ENCODE results near the gene BPIFB3. TPM values are rescaled to one million over a fixed set of nuclear protein-coding genes. Genes with fewer than 3 reads are reported as not detected.

The BPIFB3 gene
- total and polyA plus RNA-seq, 2 experiments from 2014 or later, result not detected

DNA sequence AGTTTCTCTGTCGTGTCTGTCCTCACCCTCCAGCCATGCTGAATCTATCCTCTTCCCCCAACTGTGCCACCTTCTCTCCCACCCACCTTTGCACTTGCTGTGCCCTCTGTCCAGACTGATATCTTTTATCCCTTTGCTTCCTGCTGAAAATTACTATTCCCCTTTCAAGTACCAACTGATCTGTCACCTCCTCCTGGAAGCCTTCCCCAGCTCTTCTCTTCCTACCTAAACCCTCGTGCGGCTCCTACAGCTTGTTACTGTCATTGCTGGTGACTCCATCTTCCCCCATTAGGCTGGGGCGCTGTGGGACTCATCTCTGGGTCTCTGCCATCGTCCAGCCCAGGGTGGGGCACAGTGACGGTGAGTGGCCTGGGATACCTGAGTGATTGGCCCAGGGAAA, 21.1 kb upstream of the BPIFB3 start:
- WGBS (ENCODE audit: low lambda C conversion rate, missing lambda C conversion rate), result 83% methylated on average over 6 of the region's 6 CpGs
- Histone ChIP-seq H3K4me2 (no peak overlapping the region), H2AFZ (no peak overlapping the region), H3K4me3 (no peak overlapping the region), H3K9me3 (ENCODE audit: low read depth) (no peaks in the 10 kb centered on the region), H3K27ac (no peak overlapping the region), H3K36me3 (replicated peaks; ENCODE audit: insufficient read depth, low read depth) (no peaks in the 10 kb centered on the region), H3K27me3 (peaks cover 24% of the 10 kb centered on the region), H3K4me1 (ENCODE audit: insufficient read depth) (no peaks in the 10 kb centered on the region), H3K79me2 (no peaks in the 10 kb centered on the region), H3K9me2 (replicated peaks; ENCODE audit: insufficient read depth) (no peaks in the 10 kb centered on the region), H4K20me1 (ENCODE audit: insufficient read depth, poor library complexity, severe bottlenecking) (no peaks in the 10 kb centered on the region)
- no peak for DNase-seq (ENCODE audit: low spot score)
- TF ChIP-seq EZH2 (IDR thresholded peaks at IDR 0.05; ENCODE audit: borderline replicate concordance), result no peak
- TF ChIP-seq EZH2phosphoT487 (IDR thresholded peaks at IDR 0.05; ENCODE audit: low read depth, severe bottlenecking, unreplicated experiment), result no peak
- TF ChIP-seq, protein P1, sequence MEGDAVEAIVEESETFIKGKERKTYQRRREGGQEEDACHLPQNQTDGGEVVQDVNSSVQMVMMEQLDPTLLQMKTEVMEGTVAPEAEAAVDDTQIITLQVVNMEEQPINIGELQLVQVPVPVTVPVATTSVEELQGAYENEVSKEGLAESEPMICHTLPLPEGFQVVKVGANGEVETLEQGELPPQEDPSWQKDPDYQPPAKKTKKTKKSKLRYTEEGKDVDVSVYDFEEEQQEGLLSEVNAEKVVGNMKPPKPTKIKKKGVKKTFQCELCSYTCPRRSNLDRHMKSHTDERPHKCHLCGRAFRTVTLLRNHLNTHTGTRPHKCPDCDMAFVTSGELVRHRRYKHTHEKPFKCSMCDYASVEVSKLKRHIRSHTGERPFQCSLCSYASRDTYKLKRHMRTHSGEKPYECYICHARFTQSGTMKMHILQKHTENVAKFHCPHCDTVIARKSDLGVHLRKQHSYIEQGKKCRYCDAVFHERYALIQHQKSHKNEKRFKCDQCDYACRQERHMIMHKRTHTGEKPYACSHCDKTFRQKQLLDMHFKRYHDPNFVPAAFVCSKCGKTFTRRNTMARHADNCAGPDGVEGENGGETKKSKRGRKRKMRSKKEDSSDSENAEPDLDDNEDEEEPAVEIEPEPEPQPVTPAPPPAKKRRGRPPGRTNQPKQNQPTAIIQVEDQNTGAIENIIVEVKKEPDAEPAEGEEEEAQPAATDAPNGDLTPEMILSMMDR (IDR thresholded peaks at IDR 0.05; ENCODE audit: poor library complexity), result no peak

DNA sequence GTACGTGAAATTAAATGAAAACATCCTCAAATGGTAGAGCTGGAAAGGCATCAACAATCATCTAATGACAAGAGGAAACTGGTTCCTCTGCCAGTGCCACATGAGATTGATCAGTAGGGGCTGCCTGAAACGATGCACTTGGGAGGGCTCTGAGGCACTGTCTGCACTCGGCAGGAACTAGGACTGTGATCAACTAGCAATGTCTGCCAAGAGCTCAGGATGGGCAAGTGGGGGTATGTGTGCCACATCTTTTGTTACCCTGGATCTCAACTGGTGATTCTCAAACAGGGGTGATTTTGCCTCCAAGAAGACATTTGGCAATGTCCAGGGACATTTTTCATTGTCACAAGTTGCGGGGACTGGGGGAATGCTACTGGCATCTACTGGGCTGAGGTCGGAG, 20.3 kb upstream of the BPIFB3 start:
- WGBS (ENCODE audit: low lambda C conversion rate, missing lambda C conversion rate), result 70% methylated on average over 5 of the region's 5 CpGs
- no peak for DNase-seq (ENCODE audit: low spot score)
- TF ChIP-seq EZH2 (IDR thresholded peaks at IDR 0.05; ENCODE audit: borderline replicate concordance) (no peak), EZH2phosphoT487 (IDR thresholded peaks at IDR 0.05; ENCODE audit: low read depth, severe bottlenecking, unreplicated experiment) (no peak)
- TF ChIP-seq, protein P1 (IDR thresholded peaks at IDR 0.05; ENCODE audit: poor library complexity), result no peak

DNA sequence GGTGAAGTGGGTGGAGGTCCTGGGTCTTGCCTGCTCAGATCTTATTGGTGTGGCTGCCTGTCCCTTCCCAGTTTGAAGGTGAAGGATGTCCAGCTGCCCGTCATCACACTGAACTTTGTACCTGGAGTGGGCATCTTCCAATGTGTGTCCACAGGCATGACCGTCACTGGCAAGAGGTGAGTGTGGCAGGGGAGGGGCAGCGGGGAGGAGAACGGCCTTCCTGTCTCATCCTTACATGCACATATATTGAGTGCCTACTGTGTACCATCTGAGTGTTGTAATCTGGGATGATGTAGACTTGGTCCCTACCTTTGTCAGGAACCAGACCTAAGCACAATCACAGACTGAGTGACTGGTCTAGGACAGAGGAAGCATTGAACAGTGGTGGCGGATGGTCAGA, 19.6 kb upstream of the BPIFB3 start:
- no peaks in the 10 kb centered on the region for H3K4me1 ChIP-seq (ENCODE audit: insufficient read depth)
- TF ChIP-seq EZH2phosphoT487 (IDR thresholded peaks at IDR 0.05; ENCODE audit: low read depth, severe bottlenecking, unreplicated experiment), result no peak
- no peak for TF ChIP-seq EZH2 (IDR thresholded peaks at IDR 0.05; ENCODE audit: borderline replicate concordance)
- TF ChIP-seq, protein P1 (IDR thresholded peaks at IDR 0.05; ENCODE audit: poor library complexity), result no peak
- H3K9me3 ChIP-seq (ENCODE audit: low read depth), result no peaks in the 10 kb centered on the region
- no peaks in the 10 kb centered on the region for H3K79me2 ChIP-seq
- no peak overlapping the region for H2AFZ ChIP-seq
- no peak for DNase-seq (ENCODE audit: low spot score)
- no peaks in the 10 kb centered on the region for H3K36me3 ChIP-seq (replicated peaks; ENCODE audit: insufficient read depth, low read depth)
- H3K27me3 ChIP-seq, result peaks cover 22% of the 10 kb centered on the region
- no peak overlapping the region for H3K27ac ChIP-seq
- H3K4me3 ChIP-seq, result no peak overlapping the region
- H3K4me2 ChIP-seq, result no peak overlapping the region
- no peaks in the 10 kb centered on the region for H3K9me2 ChIP-seq (replicated peaks; ENCODE audit: insufficient read depth)
- 72% methylated on average over 5 of the region's 5 CpGs for WGBS (ENCODE audit: low lambda C conversion rate, missing lambda C conversion rate)
- no peaks in the 10 kb centered on the region for H4K20me1 ChIP-seq (ENCODE audit: insufficient read depth, poor library complexity, severe bottlenecking)

More for the DNA sequence above, 20.3 kb upstream of the BPIFB3 start:
- Histone ChIP-seq H3K36me3 (replicated peaks; ENCODE audit: insufficient read depth, low read depth) (no peaks in the 10 kb centered on the region), H3K27ac (no peak overlapping the region), H3K79me2 (no peaks in the 10 kb centered on the region), H3K9me3 (ENCODE audit: low read depth) (no peaks in the 10 kb centered on the region), H3K4me2 (no peak overlapping the region), H2AFZ (no peak overlapping the region), H3K27me3 (peaks cover 24% of the 10 kb centered on the region), H3K4me3 (no peak overlapping the region), H3K4me1 (ENCODE audit: insufficient read depth) (no peaks in the 10 kb centered on the region), H4K20me1 (ENCODE audit: insufficient read depth, poor library complexity, severe bottlenecking) (no peaks in the 10 kb centered on the region), H3K9me2 (replicated peaks; ENCODE audit: insufficient read depth) (no peaks in the 10 kb centered on the region)
